Effector memory CD8-positive, alpha-beta T cell (primary cell): ENCODE measurements around the gene FAM53A.
A peak's percentile ranks its signal among the peaks of the same experiment; 100 is the strongest.

Experiments
- ATAC-seq: fragments of 150-1000 bp; cut with Tn5 transposase; replicated peaks from 2 replicates; pipeline ENCODE4 v1.10.0; 2021; ENCODE audit warnings: mild to moderate bottlenecking, moderate library complexity
- DNase-seq, 3 experiments: peaks; one replicate each; pipeline ENCODE4 v3.0.0; 2021
- H3K27ac Mint-ChIP-seq, 2 donors: one replicate each; pipeline ENCODE4 v1.8.0; 2022; ENCODE audit warnings: mild to moderate bottlenecking in 2 of 2, mixed read lengths in 2 of 2, moderate library complexity in 2 of 2
- H3K27me3 Mint-ChIP-seq, 2 donors: one replicate each; pipeline ENCODE4 v1.8.0; 2022; ENCODE audit warnings: mixed read lengths in 2 of 2
- H3K36me3 Mint-ChIP-seq: one replicate; pipeline ENCODE4 v1.8.0; 2022; ENCODE audit warnings: mild to moderate bottlenecking, moderate library complexity, mixed read lengths; ENCODE audit not compliant: insufficient read depth
- H3K4me1 Mint-ChIP-seq, 2 donors: one replicate each; pipeline ENCODE4 v1.8.0; 2022; ENCODE audit warnings: low read depth in 2 of 2, mixed read lengths in 2 of 2
- H3K4me3 Mint-ChIP-seq, 2 donors: one replicate each; pipeline ENCODE4 v1.8.0; 2022; ENCODE audit warnings: mild to moderate bottlenecking in 2 of 2, mixed read lengths in 2 of 2, moderate library complexity in 2 of 2
- H3K9me3 Mint-ChIP-seq, 2 donors: one replicate each; pipeline ENCODE4 v1.8.0; 2022; ENCODE audit warnings: mixed read lengths in 2 of 2

FAM53A gene

GRCh38 chr4:1630266-1630665 is 53.8 kb downstream of the FAM53A start:
- H3K36me3 Mint-ChIP-seq = no peaks in the 10 kb centered on the region

GRCh38 chr4:1629699-1630083 is 54.4 kb downstream of the FAM53A start:
- ATAC-seq (no peak), DNase-seq (no peak)
- Mint-ChIP-seq H3K36me3 (no peaks in the 10 kb centered on the region), H3K9me3 (no peaks in the 10 kb centered on the region), H3K4me1 (no peaks in the 10 kb centered on the region), H3K27ac (no peak overlapping the region), H3K4me3 (no peak overlapping the region), H3K27me3 (peaks cover 0 to 25% of the 10 kb centered on the region in 2 donors)

More at GRCh38 chr4:1630266-1630665, 53.8 kb downstream of the FAM53A start:
- Mint-ChIP-seq H3K27ac (no peak overlapping the region), H3K9me3 (no peaks in the 10 kb centered on the region), H3K4me1 (no peaks in the 10 kb centered on the region), H3K27me3 (peaks cover 0 to 25% of the 10 kb centered on the region in 2 donors), H3K4me3 (no peak overlapping the region)
- no peak for DNase-seq
- ATAC-seq = no peak

GRCh38 chr4:1628892-1629698 is 55.0 kb downstream of the FAM53A start:
- Mint-ChIP-seq H3K4me1 (no peaks in the 10 kb centered on the region), H3K4me3 (no peak overlapping the region), H3K27ac (no peak overlapping the region), H3K27me3 (peaks cover 0 to 25% of the 10 kb centered on the region in 2 donors), H3K36me3 (no peaks in the 10 kb centered on the region), H3K9me3 (no peaks in the 10 kb centered on the region)
- ATAC-seq (peak; percentile 82), DNase-seq (peak; percentile 70 to 74 (median 73))

GRCh38 chr4:1627417-1628313 is 56.4 kb downstream of the FAM53A start:
- peaks cover 0 to 12% of the 10 kb centered on the region in 2 donors for H3K27me3 Mint-ChIP-seq
- DNase-seq = no peak
- no peak overlapping the region for H3K27ac Mint-ChIP-seq
- H3K9me3 Mint-ChIP-seq = no peaks in the 10 kb centered on the region
- H3K36me3 Mint-ChIP-seq = no peaks in the 10 kb centered on the region
- no peak overlapping the region for H3K4me3 Mint-ChIP-seq
- no peaks in the 10 kb centered on the region for H3K4me1 Mint-ChIP-seq
- no peak for ATAC-seq

- Mint-ChIP-seq H3K27ac (no peak overlapping the region), H3K27me3 (peaks cover 0 to 8% of the 10 kb centered on the region in 2 donors), H3K36me3 (no peaks in the 10 kb centered on the region), H3K9me3 (no peaks in the 10 kb centered on the region), H3K4me3 (no peak overlapping the region), H3K4me1 (no peaks in the 10 kb centered on the region)
- no peak for DNase-seq
- ATAC-seq = no peak
Observed at GRCh38 chr4:1626941-1627340, 57.2 kb downstream of the FAM53A start.

DNA sequence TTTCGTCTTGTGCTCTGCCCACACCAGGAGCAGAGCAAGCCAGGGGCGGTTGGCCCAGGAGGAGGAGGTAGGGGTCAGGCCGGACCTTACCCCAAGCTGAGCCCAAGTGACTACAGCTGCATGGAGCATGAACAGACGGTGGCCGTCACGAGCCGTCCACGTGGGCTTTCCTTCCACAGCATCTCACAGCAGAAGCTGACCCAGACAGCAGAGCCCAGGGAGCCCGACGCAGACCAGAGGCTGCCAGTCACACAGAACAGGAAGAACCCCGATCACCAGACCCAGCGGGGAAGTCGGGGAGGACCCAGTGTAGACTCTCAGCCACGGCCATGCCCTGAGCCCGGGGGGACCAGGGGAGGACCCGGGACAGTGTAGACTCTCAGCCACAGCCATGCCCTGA is 58.0 kb downstream of the FAM53A start:
- no peak for DNase-seq
- H3K27me3 Mint-ChIP-seq = peaks cover 0 to under 1% of the 10 kb centered on the region in 2 donors
- H3K4me1 Mint-ChIP-seq = no peaks in the 10 kb centered on the region
- H3K27ac Mint-ChIP-seq = peak overlapping the region in 1 of 2 donors; percentile 20
- H3K4me3 Mint-ChIP-seq = no peak overlapping the region
- no peak for ATAC-seq
- no peaks in the 10 kb centered on the region for H3K9me3 Mint-ChIP-seq
- no peaks in the 10 kb centered on the region for H3K36me3 Mint-ChIP-seq

DNA sequence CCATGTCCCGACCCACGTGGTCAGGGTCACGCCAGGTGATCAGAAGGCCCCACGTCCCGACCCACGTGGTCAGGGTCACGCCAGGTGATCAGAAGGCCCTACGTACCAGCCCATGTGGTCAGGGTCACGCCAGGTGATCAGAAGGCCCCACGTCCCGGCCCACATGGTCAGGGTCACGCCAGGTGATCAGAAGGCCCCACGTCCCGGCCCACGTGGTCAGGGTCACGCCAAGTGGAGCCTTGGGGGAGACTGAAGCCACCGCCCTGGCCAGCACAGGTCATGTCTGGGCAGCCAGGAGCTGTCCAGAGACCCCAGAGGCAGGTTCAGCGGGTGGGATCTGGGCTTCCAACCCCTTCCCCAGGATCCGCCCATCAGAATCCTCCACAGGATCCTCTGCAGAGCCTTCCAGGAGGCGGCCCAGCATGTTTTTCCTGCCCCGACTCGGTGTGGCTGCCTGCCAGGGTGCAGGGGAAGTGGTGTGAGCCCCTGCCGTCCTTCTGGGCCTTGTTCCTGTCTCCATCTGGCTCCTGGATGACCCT is 58.4 kb downstream of the FAM53A start:
- peaks cover 2% of the 10 kb centered on the region for H3K36me3 Mint-ChIP-seq
- ATAC-seq (no peak), DNase-seq (no peak)
- no peaks in the 10 kb centered on the region for H3K4me1 Mint-ChIP-seq
- no peaks in the 10 kb centered on the region for H3K27me3 Mint-ChIP-seq
- peak overlapping the region in 1 of 2 donors; percentile 20 for H3K27ac Mint-ChIP-seq
- no peaks in the 10 kb centered on the region for H3K9me3 Mint-ChIP-seq
- no peak overlapping the region for H3K4me3 Mint-ChIP-seq

GRCh38 chr4:1624519-1624910 is 59.6 kb downstream of the FAM53A start:
- Mint-ChIP-seq H3K4me3 (no peak overlapping the region), H3K27me3 (no peaks in the 10 kb centered on the region), H3K9me3 (no peaks in the 10 kb centered on the region), H3K27ac (peak overlapping the region; percentile 6 to 51), H3K4me1 (no peaks in the 10 kb centered on the region), H3K36me3 (peaks cover 2% of the 10 kb centered on the region)
- DNase-seq (no peak), ATAC-seq (no peak)

GRCh38 chr4:1623821-1624518 is 60.1 kb downstream of the FAM53A start:
- H3K27ac Mint-ChIP-seq = peak overlapping the region; percentile 6 to 51
- no peaks in the 10 kb centered on the region for H3K27me3 Mint-ChIP-seq
- H3K4me3 Mint-ChIP-seq = no peak overlapping the region
- DNase-seq (no peak), ATAC-seq (no peak)
- no peaks in the 10 kb centered on the region for H3K4me1 Mint-ChIP-seq
- no peaks in the 10 kb centered on the region for H3K9me3 Mint-ChIP-seq
- H3K36me3 Mint-ChIP-seq = peaks cover 2% of the 10 kb centered on the region

DNA sequence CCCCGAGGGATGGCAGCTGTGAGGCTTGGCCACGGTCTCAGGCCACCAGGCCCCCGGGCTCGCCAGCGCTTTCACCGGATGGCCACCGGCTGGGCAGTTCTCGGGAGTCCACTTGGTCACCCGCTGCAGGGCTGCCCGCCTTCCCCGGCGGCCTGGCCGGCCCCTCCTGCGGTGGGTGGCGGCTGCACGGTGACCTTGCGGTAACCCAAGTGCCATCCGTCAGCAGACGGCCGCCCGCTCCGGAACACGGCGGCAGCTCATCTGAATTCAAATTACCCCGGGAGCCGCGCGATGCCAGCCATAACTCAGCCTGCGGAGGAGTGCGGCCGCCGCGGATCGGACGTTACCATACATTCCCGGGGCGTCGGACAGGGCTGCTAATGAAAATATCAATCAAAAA is 60.7 kb downstream of the FAM53A start:
- Mint-ChIP-seq H3K27ac (no peak overlapping the region), H3K9me3 (no peaks in the 10 kb centered on the region), H3K36me3 (peaks cover 2% of the 10 kb centered on the region), H3K4me1 (no peaks in the 10 kb centered on the region), H3K4me3 (no peak overlapping the region), H3K27me3 (no peaks in the 10 kb centered on the region)
- DNase-seq (no peak), ATAC-seq (no peak)

DNA sequence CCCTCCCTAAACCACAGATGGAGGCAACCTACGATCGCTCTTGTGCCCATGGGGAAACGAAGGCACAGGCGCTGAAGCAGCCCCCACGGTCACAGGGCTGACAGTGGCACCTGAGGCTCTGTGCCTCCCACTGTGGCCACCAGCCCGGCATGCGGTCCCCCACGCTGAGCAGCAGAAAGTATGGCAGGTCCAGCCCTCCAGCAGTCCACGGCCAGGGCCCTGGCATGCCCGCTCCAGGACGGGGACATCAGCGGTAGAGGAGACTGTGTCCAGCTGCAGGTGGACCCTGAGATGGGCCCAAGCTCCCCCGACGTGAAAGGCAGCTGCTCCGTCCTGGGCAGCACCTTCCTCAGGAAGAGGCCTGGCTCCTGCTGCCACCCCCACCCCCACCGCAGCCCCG is 61.2 kb downstream of the FAM53A start:
- Mint-ChIP-seq H3K9me3 (no peaks in the 10 kb centered on the region), H3K4me1 (no peaks in the 10 kb centered on the region), H3K4me3 (no peak overlapping the region), H3K27ac (no peak overlapping the region), H3K27me3 (no peaks in the 10 kb centered on the region), H3K36me3 (peaks cover 2% of the 10 kb centered on the region)
- DNase-seq (no peak), ATAC-seq (no peak)

DNA sequence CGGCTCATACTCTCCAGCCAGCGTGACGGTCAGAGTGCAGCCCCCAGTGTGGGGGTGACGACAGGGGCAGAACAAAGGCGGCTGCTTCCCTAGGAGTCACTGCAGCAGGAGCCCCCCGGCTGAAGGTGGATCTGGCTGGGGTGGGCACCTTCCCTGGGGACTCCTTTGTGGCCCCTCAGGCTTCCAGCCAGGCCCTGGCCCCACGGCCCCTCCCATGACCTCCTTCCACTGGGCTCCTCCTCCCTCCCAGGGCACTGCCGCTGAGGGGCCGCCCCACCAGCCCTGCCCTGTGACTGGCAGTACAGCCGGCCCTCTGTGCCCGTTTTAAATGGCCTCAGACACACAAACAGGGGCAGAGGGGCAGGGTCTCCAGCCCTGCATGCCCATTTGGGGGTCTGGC is 61.9 kb downstream of the FAM53A start:
- no peaks in the 10 kb centered on the region for H3K4me1 Mint-ChIP-seq
- H3K9me3 Mint-ChIP-seq = no peaks in the 10 kb centered on the region
- no peak overlapping the region for H3K27ac Mint-ChIP-seq
- H3K4me3 Mint-ChIP-seq = no peak overlapping the region
- DNase-seq (no peak), ATAC-seq (no peak)
- H3K27me3 Mint-ChIP-seq = no peaks in the 10 kb centered on the region
- H3K36me3 Mint-ChIP-seq = peaks cover 2% of the 10 kb centered on the region

GRCh38 chr4:1621526-1621925 is 62.6 kb downstream of the FAM53A start:
- no peaks in the 10 kb centered on the region for H3K9me3 Mint-ChIP-seq
- H3K4me1 Mint-ChIP-seq = no peaks in the 10 kb centered on the region
- no peak for ATAC-seq
- peaks cover 2% of the 10 kb centered on the region for H3K36me3 Mint-ChIP-seq
- no peaks in the 10 kb centered on the region for H3K27me3 Mint-ChIP-seq
- no peak for DNase-seq
- no peak overlapping the region for H3K27ac Mint-ChIP-seq
- H3K4me3 Mint-ChIP-seq = no peak overlapping the region
